ENCODE data around the gene ARID1B. TPM values are rescaled to one million over a fixed set of nuclear protein-coding genes. Genes with fewer than 3 reads are reported as not detected.

Gene ARID1B
- total and polyA plus RNA-seq, 9 of the 15 experiments (the other 6 are each of a cell fraction or from before 2014, with no cell fraction given) = 12.5 to 50.5 (median 25.8) TPM

DNA sequence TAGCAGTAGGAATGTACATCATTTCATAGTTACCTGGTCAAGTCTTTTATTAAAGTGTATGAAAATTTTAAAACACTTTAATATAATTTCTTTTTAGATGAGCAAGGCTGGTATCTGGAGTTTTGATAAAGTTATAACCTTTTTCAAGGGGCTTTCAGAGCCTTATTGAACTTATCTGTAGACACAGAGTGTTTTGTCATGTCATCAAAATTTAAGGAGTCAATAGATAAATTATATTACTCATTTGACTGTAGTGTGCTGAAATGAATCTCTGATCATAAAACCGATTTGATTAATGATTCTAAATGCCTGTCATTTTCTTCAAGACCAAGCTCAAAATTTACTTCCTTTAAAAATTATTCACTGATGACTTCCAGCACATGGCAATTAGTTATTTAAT lies 125.6 kb downstream of the ARID1B start:
- Histone ChIP-seq H4K20me1 (replicated peaks; ENCODE audit: control insufficient read depth, insufficient read depth, low read length) (peaks cover 6% of the 10 kb centered on the region; the same call in 1 of the 2 replicates), H3K4me2 (ENCODE audit: insufficient read depth, low read length) (no peak overlapping the region), H3K9ac (ENCODE audit: insufficient read depth in 1 of 2, low read depth in 2 of 2, low read length in 2 of 2) (no peak overlapping the region), H3K27me3 (ENCODE audit: control insufficient read depth in 2 of 2, insufficient read depth in 2 of 2, low read length in 2 of 2) (no peaks in the 10 kb centered on the region), H3K79me2 (ENCODE audit: control insufficient read depth, insufficient read depth, low read length) (peaks cover 22% of the 10 kb centered on the region; the same call in 2 of the 3 replicates), H3K4me1 (replicated peaks in 1 of 2; ENCODE audit: control insufficient read depth in 2 of 2, insufficient read depth in 2 of 2, low read length in 2 of 2) (peaks cover 7 to 9% of the 10 kb centered on the region in 2 experiments; a peak in 3 of 5 replicates), H3K36me3 (ENCODE audit: control insufficient read depth, insufficient read depth, low read length) (peaks cover 9% of the 10 kb centered on the region), H3K9me1 (ENCODE audit: control insufficient read depth, insufficient read depth, low read length) (no peaks in the 10 kb centered on the region), H3K27ac (ENCODE audit: extremely low read depth, low read depth, low read length) (no peak overlapping the region), H2AFZ (ENCODE audit: low read depth, low read length) (no peak overlapping the region), H3K9me3 (replicated peaks; ENCODE audit: control insufficient read depth, insufficient read depth, low read depth, low read length) (no peaks in the 10 kb centered on the region), H3K4me3 (no peak overlapping the region)
- BruUV-seq (replicated peaks) = no TSS peak
- intact Hi-C loops (cut with micrococcal nuclease) = no loop called here
- DNase-seq (ENCODE audit: extremely low read depth in 1 of 4, low spot score in 3 of 4) (no peak), ATAC-seq (no peak), FAIRE-seq (no peak)
- in situ Hi-C loops (cut with MboI) = no loop called here
- ChIA-PET POLR2A (interaction anchor here (0.6 to 2.1 kb wide), 3 partner anchors 8 to 317 kb away, joined by 4 read pairs; no protein-coding TSS in a partner anchor), CTCF (ENCODE audit: low intra/inter-chr PET ratio) (no interaction called here)
- TF ChIP-seq MAFG (tag; conservative IDR thresholded peaks at IDR 0.05) (peak; percentile 85), C11orf30 (IDR thresholded peaks at IDR 0.05; ENCODE audit: low read depth) (peak; percentile 90), MAFK (IDR thresholded peaks at IDR 0.05; ENCODE audit: low read length) (peak; percentile 95), ZNF316 (IDR thresholded peaks at IDR 0.05) (peak; percentile 96), ELF2 (CRISPR knock-in tag; IDR thresholded peaks at IDR 0.05) (no peak), MAFF (IDR thresholded peaks at IDR 0.05; ENCODE audit: low read length) (peak; percentile 96)
- TF ChIP-seq, protein P1, sequence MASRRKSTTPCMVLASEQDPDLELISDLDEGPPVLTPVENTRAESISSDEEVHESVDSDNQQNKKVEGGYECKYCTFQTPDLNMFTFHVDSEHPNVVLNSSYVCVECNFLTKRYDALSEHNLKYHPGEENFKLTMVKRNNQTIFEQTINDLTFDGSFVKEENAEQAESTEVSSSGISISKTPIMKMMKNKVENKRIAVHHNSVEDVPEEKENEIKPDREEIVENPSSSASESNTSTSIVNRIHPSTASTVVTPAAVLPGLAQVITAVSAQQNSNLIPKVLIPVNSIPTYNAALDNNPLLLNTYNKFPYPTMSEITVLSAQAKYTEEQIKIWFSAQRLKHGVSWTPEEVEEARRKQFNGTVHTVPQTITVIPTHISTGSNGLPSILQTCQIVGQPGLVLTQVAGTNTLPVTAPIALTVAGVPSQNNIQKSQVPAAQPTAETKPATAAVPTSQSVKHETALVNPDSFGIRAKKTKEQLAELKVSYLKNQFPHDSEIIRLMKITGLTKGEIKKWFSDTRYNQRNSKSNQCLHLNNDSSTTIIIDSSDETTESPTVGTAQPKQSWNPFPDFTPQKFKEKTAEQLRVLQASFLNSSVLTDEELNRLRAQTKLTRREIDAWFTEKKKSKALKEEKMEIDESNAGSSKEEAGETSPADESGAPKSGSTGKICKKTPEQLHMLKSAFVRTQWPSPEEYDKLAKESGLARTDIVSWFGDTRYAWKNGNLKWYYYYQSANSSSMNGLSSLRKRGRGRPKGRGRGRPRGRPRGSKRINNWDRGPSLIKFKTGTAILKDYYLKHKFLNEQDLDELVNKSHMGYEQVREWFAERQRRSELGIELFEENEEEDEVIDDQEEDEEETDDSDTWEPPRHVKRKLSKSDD (conservative IDR thresholded peaks at IDR 0.05; ENCODE audit: low read length) = no peak
- TF ChIP-seq, protein P2, sequence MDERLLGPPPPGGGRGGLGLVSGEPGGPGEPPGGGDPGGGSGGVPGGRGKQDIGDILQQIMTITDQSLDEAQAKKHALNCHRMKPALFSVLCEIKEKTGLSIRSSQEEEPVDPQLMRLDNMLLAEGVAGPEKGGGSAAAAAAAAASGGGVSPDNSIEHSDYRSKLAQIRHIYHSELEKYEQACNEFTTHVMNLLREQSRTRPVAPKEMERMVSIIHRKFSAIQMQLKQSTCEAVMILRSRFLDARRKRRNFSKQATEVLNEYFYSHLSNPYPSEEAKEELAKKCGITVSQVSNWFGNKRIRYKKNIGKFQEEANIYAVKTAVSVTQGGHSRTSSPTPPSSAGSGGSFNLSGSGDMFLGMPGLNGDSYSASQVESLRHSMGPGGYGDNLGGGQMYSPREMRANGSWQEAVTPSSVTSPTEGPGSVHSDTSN (CRISPR knock-in tag; IDR thresholded peaks at IDR 0.05; ENCODE audit: low read depth) = no peak
- TF ChIP-seq, protein P2 (tag; conservative IDR thresholded peaks at IDR 0.05; ENCODE audit: low read depth) = 0 out of 2 replicates have a peak, but pooled peaks have one; percentile 13
- WGBS (ENCODE audit: insufficient coverage, low coverage, missing lambda C conversion rate) = 17% methylated on average over 1 of the region's 1 CpG
